Smooth muscle cell of the pulmonary artery (primary cell): ENCODE results near the gene MARK4. TPM values are rescaled to one million over a fixed set of nuclear protein-coding genes. Genes with fewer than 3 reads are reported as not detected.

Source experiments
- total RNA-seq: library from RNA; depleted of rRNA; stranded (reverse); fragments of >200 nt; gene quantifications from 2 replicates; pipeline ENCODE4 v1.2.3, GENCODE V29; 2014

Gene MARK4
- 19.9 and 35.3 TPM in 2 replicates for total RNA-seq

DNA sequence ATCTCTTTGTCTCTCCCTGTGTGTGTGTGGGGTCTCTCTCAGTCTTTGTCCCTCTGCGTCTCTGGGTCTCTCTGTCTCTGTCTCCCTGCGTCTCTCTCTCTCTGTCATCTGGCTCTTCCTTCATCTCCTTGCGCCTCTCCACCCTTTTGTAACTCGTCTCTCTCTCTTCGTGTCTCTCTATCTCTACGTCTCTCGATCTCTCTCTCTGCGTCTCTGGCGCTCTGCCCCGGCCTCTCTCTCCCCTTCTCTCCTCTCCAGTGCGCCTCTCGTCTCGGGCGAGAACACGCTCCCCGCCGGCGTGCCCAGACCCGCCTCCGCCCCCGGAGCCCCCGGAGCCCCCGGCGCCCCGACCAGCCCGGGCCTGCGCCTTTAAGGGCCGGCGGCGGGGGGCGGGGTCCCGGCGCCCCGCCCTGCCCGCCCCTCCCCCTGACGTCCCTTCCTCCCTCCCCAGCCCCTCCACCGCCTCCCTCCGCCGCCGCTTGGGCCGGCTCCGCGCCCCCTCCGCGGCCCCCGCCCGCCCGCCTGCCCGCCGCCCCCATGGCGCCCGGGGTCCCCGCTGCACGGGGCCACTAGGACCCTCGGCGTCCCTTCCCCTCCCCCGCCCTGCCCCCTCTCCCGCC, at the start of gene MARK4:
Gene MARK4 (plus strand): TSS at position 440 of the 620 bp plus-strand sequence. CDS start 318 bp downstream, outside the sequence.

DNA sequence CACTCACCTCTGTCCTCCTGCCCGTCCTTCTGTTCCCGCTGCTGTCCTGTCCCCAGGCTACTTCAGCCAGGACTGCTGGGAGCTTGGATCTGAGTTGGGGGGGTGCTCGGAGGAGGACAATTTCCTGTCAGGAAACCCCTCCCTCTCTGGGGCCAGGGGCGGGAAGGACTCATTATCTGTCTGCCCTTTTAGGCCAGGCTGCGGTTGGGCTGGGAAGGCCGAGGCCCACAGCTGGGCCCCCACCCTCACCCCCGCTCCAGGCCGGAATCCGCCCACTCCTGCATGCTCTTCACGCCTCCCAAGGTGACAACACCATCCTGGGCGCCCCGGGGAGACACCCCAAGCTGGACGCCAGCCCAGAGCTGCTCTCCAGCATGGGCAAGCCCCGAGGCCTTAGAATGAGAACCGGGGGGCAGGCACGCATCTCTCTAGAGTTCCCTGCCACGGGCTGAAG, 5.7 kb upstream of the MARK4 start, which contains the start of gene EXOC3L2:
Gene EXOC3L2 (minus strand): TSS at position 74 of the 454 bp plus-strand sequence. CDS start 6,362 bp downstream, outside the sequence.

DNA sequence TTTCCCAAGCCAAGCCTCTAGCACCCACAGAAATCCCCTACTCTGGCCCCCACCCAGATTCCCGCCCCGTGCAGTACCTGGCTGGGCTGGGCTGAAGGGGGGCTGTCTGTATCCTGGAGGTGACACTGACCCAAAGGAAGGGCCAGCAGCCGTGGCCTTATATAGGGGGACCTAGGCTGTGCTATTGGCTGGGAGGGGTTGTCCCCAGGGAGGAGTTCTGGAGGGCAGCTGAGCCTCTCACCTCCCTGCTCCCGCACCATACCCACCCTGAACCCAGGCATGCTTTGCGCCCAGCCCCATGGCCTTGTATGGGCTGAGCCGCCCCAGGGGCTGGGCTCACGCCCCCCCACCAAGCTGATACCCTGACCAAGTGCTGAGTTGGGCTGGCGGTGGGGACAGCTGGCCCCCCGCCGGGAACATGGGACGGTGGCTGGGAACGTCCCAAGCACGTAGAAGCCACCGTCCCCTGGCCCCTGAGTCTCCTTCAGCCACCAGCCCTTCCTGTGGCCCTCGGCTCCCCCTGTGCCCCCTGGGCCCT, 71.7 kb downstream of the MARK4 start, which contains the start of gene CKM:
Gene CKM (minus strand): TSS at position 132 of the 538 bp plus-strand sequence. CDS start 3,162 bp downstream, outside the sequence.

DNA sequence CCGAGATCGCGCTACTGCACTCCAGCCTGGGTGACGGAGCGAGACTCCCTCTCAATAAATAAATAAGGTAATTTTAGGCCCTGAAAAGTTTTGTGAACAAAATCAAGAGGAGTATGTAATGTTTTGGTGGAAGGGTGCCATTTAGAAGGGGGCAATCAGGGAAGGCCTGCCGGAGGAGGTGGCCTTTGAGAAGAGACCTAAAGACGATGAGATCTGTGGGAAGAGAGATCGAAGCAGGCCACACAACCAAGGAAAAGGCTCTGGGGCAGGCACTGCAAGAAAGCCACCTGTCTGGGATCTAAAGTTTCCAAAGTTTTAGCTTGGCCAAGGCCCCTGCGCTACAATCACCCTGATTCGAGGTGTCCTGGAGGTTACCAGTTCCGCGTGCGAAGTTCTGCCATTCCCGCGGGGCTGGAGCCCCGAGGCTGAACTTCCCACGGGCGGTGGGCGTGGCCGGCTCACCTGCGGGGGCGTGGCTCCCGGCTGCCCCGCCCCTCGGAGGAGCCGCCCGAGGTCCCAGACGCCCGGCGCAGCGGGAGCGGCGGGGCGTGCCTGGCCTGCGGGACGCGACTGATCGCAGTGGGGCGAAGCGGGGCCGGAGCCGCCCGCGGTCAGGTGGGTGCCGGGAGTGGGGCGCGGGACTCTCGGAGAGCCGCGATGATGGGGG, 89.3 kb downstream of the MARK4 start, which contains the start of gene KLC3:
Gene KLC3 (plus strand): TSS at position 519 of the 667 bp plus-strand sequence. CDS start 4,792 bp downstream, outside the sequence.

Other genes starting within 250 kb of the MARK4 start
- 6.1 and 16.4 TPM in 2 replicates for gene RELB, start 249.8 kb upstream of the MARK4 start, total RNA-seq
- gene CLASRP, start 212.2 kb upstream of the MARK4 start, total RNA-seq, result 14.0 and 18.0 TPM in 2 replicates
- gene ZNF296, start 174.8 kb upstream of the MARK4 start, total RNA-seq, result 0.07 and 0.17 TPM in 2 replicates
- 11.5 and 21.7 TPM in 2 replicates for gene GEMIN7, start 172.0 kb upstream of the MARK4 start, total RNA-seq
- 28.2 and 30.7 TPM in 2 replicates for gene PPP1R37, start 158.1 kb upstream of the MARK4 start, total RNA-seq
- gene NKPD1, start 90.3 kb upstream of the MARK4 start, total RNA-seq, result 0.07 and 0.26 TPM in 2 replicates
- gene TRAPPC6A, start 73.0 kb upstream of the MARK4 start, total RNA-seq, result 4.7 and 5.6 TPM in 2 replicates
- gene BLOC1S3, start 72.5 kb upstream of the MARK4 start, total RNA-seq, result 4.4 and 5.9 TPM in 2 replicates
- 0.10 and 0.13 TPM in 2 replicates for gene EXOC3L2, start 5.9 kb upstream of the MARK4 start, total RNA-seq
- gene CKM, start 71.6 kb downstream of the MARK4 start, total RNA-seq, result not detected in 2 replicates
- gene KLC3, start 89.5 kb downstream of the MARK4 start, total RNA-seq, result 0.13 and 0.46 TPM in 2 replicates
- gene ERCC2, start 119.3 kb downstream of the MARK4 start, total RNA-seq, result 30.2 and 36.2 TPM in 2 replicates
- 13.9 and 25.5 TPM in 2 replicates for gene PPP1R13L, start 153.8 kb downstream of the MARK4 start, total RNA-seq
- 9.1 and 16.3 TPM in 2 replicates for gene POLR1G, start 155.4 kb downstream of the MARK4 start, total RNA-seq
- gene ERCC1, start 172.6 kb downstream of the MARK4 start, total RNA-seq, result 67.9 and 74.2 TPM in 2 replicates
- gene FOSB, start 216.7 kb downstream of the MARK4 start, total RNA-seq, result 5.7 and 7.2 TPM in 2 replicates
- gene RTN2, start 245.8 kb downstream of the MARK4 start, total RNA-seq, result 5.6 and 8.0 TPM in 2 replicates
- 1.0 and 1.6 TPM in 2 replicates for gene PPM1N, start 247.2 kb downstream of the MARK4 start, total RNA-seq